GM20000 (cell line): ENCODE data around the gene DCXR.

Experiments used
- DNase-seq: peaks from one replicate; pipeline ENCODE4 v3.0.0; 2012; ENCODE audit warnings: low spot score
- CTCF ChIP-seq: IDR thresholded peaks from 2 replicates; pipeline ENCODE4 v1.5.1; 2012; ENCODE audit warnings: mild to moderate bottlenecking, control low read depth; ENCODE audit errors: extremely low read depth, missing control alignments

Gene DCXR

GRCh38 chr17:82052638-82053059 is 15.2 kb upstream of the DCXR start:
- no peak for TF ChIP-seq CTCF
- DNase-seq = no peak

- DNase-seq = peak; percentile 99
- no peak for TF ChIP-seq CTCF
Measured at GRCh38 chr17:82051776-82052637, 14.5 kb upstream of the DCXR start, which contains the start of the genes GPS1 and RFNG. Gene GPS1 (plus strand): TSS chr17:82051898. CDS start chr17:82051932, 34 bp downstream. Gene RFNG (minus strand): TSS chr17:82051811. CDS start chr17:82051766, 45 bp downstream.

- DNase-seq = peak; percentile 68
- TF ChIP-seq CTCF = no peak
Measured at GRCh38 chr17:82050761-82051641, 13.5 kb upstream of the DCXR start.

GRCh38 chr17:82050152-82050760 is 12.8 kb upstream of the DCXR start:
- TF ChIP-seq CTCF = no peak
- DNase-seq = no peak

- TF ChIP-seq CTCF = no peak
- no peak for DNase-seq
Measured at GRCh38 chr17:82049521-82049971, 12.0 kb upstream of the DCXR start.

GRCh38 chr17:82049106-82049505 is 11.6 kb upstream of the DCXR start:
- no peak for DNase-seq
- TF ChIP-seq CTCF = no peak
